K562 (cell line): ENCODE data around the gene EPB41L2. TPM values are rescaled to one million over a fixed set of nuclear protein-coding genes. Genes with fewer than 3 reads are reported as not detected.

Source experiments
- ATAC-seq: fragments of 200-7000 bp; cut with Tn5 transposase; 3 replicates; pipeline ENCODE4 v1.9.1; 2020; ENCODE audit warnings: moderate library complexity
- BruUV-seq: library from RNA; stranded (reverse); fragments of 400-500 nt; replicated peaks from 2 replicates; lab custom pipeline; 2021; lab: Mats Ljungman, UMichigan
- CTCF ChIA-PET: fragments of 300-600 bp; formaldehyde crosslinking; extraction: SDS; loops from one replicate; lab custom pipeline; 2021; ENCODE audit warnings: low intra/inter-chr PET ratio; lab: Yijun Ruan, JAX
- POLR2A ChIA-PET: fragments of 300-600, 350-650 bp; sonication (Branson Sonifier 250); formaldehyde crosslinking; extraction: SDS; loops from one replicate; lab custom pipeline; 2021; ENCODE audit warnings: antibody characterized with exemption, inconsistent platforms; lab: Yijun Ruan, JAX
- DNase-seq, 4 experiments: peaks; one replicate each; pipeline versions ENCODE4 v3.0.0 to v3.0.0-alpha.2; 2011 to 2018; ENCODE audit warnings: low spot score in 3 of 4, mixed read lengths in 3 of 4; ENCODE audit errors: extremely low read depth in 1 of 4
- FAIRE-seq: peaks from 2 replicates; lab custom pipeline; 2011; peaks lifted over from hg19 to GRCh38; lab: Jason Lieb, UNC
- H2AFZ ChIP-seq: 2 replicates; pipeline ENCODE4 v1.6.0; 2011; ENCODE audit warnings: low read depth, low read length, control low read depth, inconsistent platforms
- H3K27ac ChIP-seq: fragments of 200-600 bp; 3 replicates; pipeline ENCODE4 v1.8.0; 2011; ENCODE audit warnings: low read depth, mild to moderate bottlenecking, control low read depth, inconsistent platforms, low read length, moderate library complexity, mixed read lengths; ENCODE audit errors: extremely low read depth
- H3K27me3 ChIP-seq, 2 experiments: fragments of 300-600 bp in 1 of 2; 2 replicates in 1 of 2; 3 replicates in 1 of 2; pipeline versions ENCODE4 v1.6.0 to v1.8.0; 2011; ENCODE audit warnings: inconsistent platforms in 2 of 2, low read length in 2 of 2, mild to moderate bottlenecking in 1 of 2, mixed read lengths in 1 of 2, moderate library complexity in 1 of 2; ENCODE audit not compliant: control insufficient read depth in 2 of 2, insufficient read depth in 2 of 2
- H3K36me3 ChIP-seq: fragments of 300-600 bp; 3 replicates; pipeline ENCODE4 v1.8.0; 2011; ENCODE audit warnings: mild to moderate bottlenecking, low read length, inconsistent platforms; ENCODE audit not compliant: control insufficient read depth, insufficient read depth
- H3K4me1 ChIP-seq, 2 experiments: fragments of 200-600 bp in 1 of 2; replicated peaks in 1 of 2; 2 replicates in 1 of 2; 3 replicates in 1 of 2; pipeline versions ENCODE4 v1.5.1 to v1.8.0; 2011; ENCODE audit warnings: inconsistent platforms in 2 of 2, low read length in 2 of 2, mild to moderate bottlenecking in 1 of 2, mixed read lengths in 1 of 2, moderate library complexity in 1 of 2; ENCODE audit not compliant: control insufficient read depth in 2 of 2, insufficient read depth in 2 of 2
- H3K4me2 ChIP-seq: 2 replicates; pipeline ENCODE4 v1.6.1; 2011; ENCODE audit warnings: low read length, control low read depth, inconsistent platforms, mixed read lengths; ENCODE audit not compliant: insufficient read depth
- H3K4me3 ChIP-seq: fragments of 200-600 bp; sonication (generic), shearing (Covaris generic); 2 replicates; pipeline ENCODE4 v1.5.1; 2016; ENCODE audit warnings: control low read depth, inconsistent platforms
- H3K79me2 ChIP-seq: fragments of 200-600 bp; 3 replicates; pipeline ENCODE4 v1.8.0; 2011; ENCODE audit warnings: low read length, inconsistent platforms; ENCODE audit not compliant: control insufficient read depth, insufficient read depth
- H3K9ac ChIP-seq, 2 experiments: 2 replicates each; pipeline versions ENCODE4 v1.6.0 to v1.6.1; 2011; ENCODE audit warnings: low read depth in 2 of 2, low read length in 2 of 2, control low read depth in 1 of 2, inconsistent platforms in 1 of 2, mild to moderate bottlenecking in 1 of 2, mixed read lengths in 1 of 2; ENCODE audit not compliant: insufficient read depth in 1 of 2
- H3K9me1 ChIP-seq: one replicate; pipeline ENCODE4 v1.6.0; 2011; ENCODE audit warnings: inconsistent platforms, mild to moderate bottlenecking, low read length, moderate library complexity; ENCODE audit not compliant: control insufficient read depth, insufficient read depth
- H3K9me3 ChIP-seq: replicated peaks from 2 replicates; pipeline ENCODE4 v1.5.1; 2011; ENCODE audit warnings: low read depth, low read length, inconsistent platforms; ENCODE audit not compliant: control insufficient read depth, insufficient read depth
- H4K20me1 ChIP-seq: replicated peaks from 2 replicates; pipeline ENCODE4 v1.6.1; 2011; ENCODE audit warnings: low read length, inconsistent platforms, mixed read lengths; ENCODE audit not compliant: control insufficient read depth, insufficient read depth
- ARID2 ChIP-seq: fragments of 450-650 bp; IDR thresholded peaks from 2 replicates; pipeline ENCODE4 v1.6.1; 2017; ENCODE audit warnings: antibody characterized with exemption, mild to moderate bottlenecking
- BRF1 ChIP-seq: IDR thresholded peaks from 3 replicates; pipeline ENCODE4 v1.6.1; 2011; ENCODE audit warnings: borderline replicate concordance, mild to moderate bottlenecking; ENCODE audit not compliant: insufficient read length; ENCODE audit errors: extremely low read depth
- CC2D1A ChIP-seq: fragments of 450-650 bp; IDR thresholded peaks from 2 replicates; pipeline ENCODE4 v1.6.1; 2017; ENCODE audit warnings: mild to moderate bottlenecking
- FOXA3 ChIP-seq, 2 experiments: fragments of 450-650 bp in 1 of 2; sonication (generic) in 1 of 2; formaldehyde crosslinking; IDR thresholded peaks in 1 of 2; conservative IDR thresholded peaks in 1 of 2; 2 replicates each; pipeline versions ENCODE4 v1.4.0 to v1.8.0; 2020 to 2022; ENCODE audit warnings: mild to moderate bottlenecking in 2 of 2, missing genetic modification reagents in 1 of 2
- HINFP ChIP-seq: fragments of 450-650 bp; conservative IDR thresholded peaks from 2 replicates; pipeline ENCODE4 v1.6.1; 2016; ENCODE audit warnings: missing genetic modification characterization, low read depth, mild to moderate bottlenecking, control low read depth, missing compliant biosample characterization
- NFRKB ChIP-seq: fragments of 450-650 bp; IDR thresholded peaks from 2 replicates; pipeline ENCODE4 v1.6.1; 2016; ENCODE audit warnings: low read depth
- NUFIP1 ChIP-seq: fragments of 450-650 bp; IDR thresholded peaks from 2 replicates; pipeline ENCODE4 v1.6.1; 2018; ENCODE audit not compliant: partially characterized antibody
- POLR2G ChIP-seq: fragments of 200-400 bp; formaldehyde crosslinking; IDR thresholded peaks from 2 replicates; pipeline ENCODE4 v1.6.1; 2017; ENCODE audit warnings: low read depth, mild to moderate bottlenecking, antibody characterized with exemption, low read length, moderate library complexity
- SAFB ChIP-seq: fragments of 200-400 bp; formaldehyde crosslinking; IDR thresholded peaks from 2 replicates; pipeline ENCODE4 v1.6.1; 2017; ENCODE audit warnings: low read depth, low read length, borderline replicate concordance
- ZNF764 ChIP-seq: fragments of 250-450 bp; sonication (Bioruptor Pico); IDR thresholded peaks from 2 replicates; pipeline ENCODE4 v1.4.0; 2020; ENCODE audit warnings: low read depth, mild to moderate bottlenecking, moderate library complexity
- WGBS: fragments of 100-300 bp; shearing (Covaris generic); methylation state at CpG from one replicate; pipeline ENCODE4 v1.1.6; 2016; ENCODE audit warnings: low coverage, mixed read lengths; ENCODE audit not compliant: insufficient coverage; ENCODE audit errors: missing lambda C conversion rate; 5-methylcytosine and 5-hydroxymethylcytosine counted together
- in situ Hi-C: fragments of 300-500 bp; cut with MboI; formaldehyde crosslinking; loops from 4 replicates; pipeline ENCODE4 v1.15.0; 2018; ENCODE audit warnings: inconsistent platforms, mixed read lengths
- intact Hi-C: fragments of 100-400 bp; cut with micrococcal nuclease; formaldehyde crosslinking; loops from 2 replicates; pipeline ENCODE4 v1.14.2; 2022
- polyA plus RNA-seq, 8 experiments: library from polyadenylated mRNA; depleted of rRNA in 4 of 8; stranded (reverse) in 5 of 8; unstranded in 3 of 8; fragments of >200 nt; fragmentation: Nextera tagmentation in 2 of 8; fragmentation: Illumina TruSeq in 1 of 8; extraction: Ambion mirVana in 2 of 8; extraction: Trizol in 1 of 8; gene quantifications; 2 replicates each; pipeline versions ENCODE4 v1.2.1 to v1.2.3, GENCODE V29; 2011 to 2014; ENCODE audit warnings: inconsistent platforms in 1 of 8, missing spikeins in 1 of 8
- total RNA-seq, 7 experiments: library from RNA; depleted of rRNA in 6 of 7; stranded (reverse); fragments of >200 nt in 6 of 7; fragmentation: Illumina TruSeq in 2 of 7; extraction: Trizol in 2 of 7; gene quantifications; 2 replicates each; pipeline versions ENCODE4 v1.2.1 to v1.2.3, GENCODE V29; 2011 to 2021; ENCODE audit warnings: low replicate concordance in 1 of 7
- TF ChIP-seq, protein P1 (sequence below): fragments of 250-450 bp; sonication (Bioruptor Pico); IDR thresholded peaks from 2 replicates; pipeline ENCODE4 v1.4.0; 2020; ENCODE audit warnings: mild to moderate bottlenecking

The EPB41L2 gene
- total and polyA plus RNA-seq, 9 of the 15 experiments (the other 6 are each of a cell fraction or from before 2014, with no cell fraction given), result 5.1 to 53.6 (median 25.0) TPM

- no peak for TF ChIP-seq HINFP (tag)
- no peak overlapping the region for H3K9ac ChIP-seq
- in situ Hi-C loops (no loop called here), intact Hi-C loops (no loop called here)
- DNase-seq, result no peak
- 19% methylated on average over 3 of the region's 3 CpGs for WGBS
- H3K4me2 ChIP-seq, result no peak overlapping the region
- POLR2A ChIA-PET, result no interaction called here
- H3K79me2 ChIP-seq, result peaks cover 7% of the 10 kb centered on the region; the same call in 1 of the 3 replicates
- no peak for ATAC-seq
- H3K4me1 ChIP-seq, result no peaks in the 10 kb centered on the region
- H4K20me1 ChIP-seq, result no peaks in the 10 kb centered on the region
- H3K27me3 ChIP-seq, result no peaks in the 10 kb centered on the region
- H3K9me3 ChIP-seq, result no peaks in the 10 kb centered on the region
- H3K27ac ChIP-seq, result no peak overlapping the region
- no peak overlapping the region for H3K4me3 ChIP-seq
- no peak for FAIRE-seq
- H2AFZ ChIP-seq, result no peak overlapping the region
- no peaks in the 10 kb centered on the region for H3K36me3 ChIP-seq
- BruUV-seq, result no TSS peak
- CTCF ChIA-PET, result no interaction called here
- H3K9me1 ChIP-seq, result no peaks in the 10 kb centered on the region
Measured at GRCh38 chr6:130961148-130961547, 101.9 kb downstream of the EPB41L2 start.

DNA sequence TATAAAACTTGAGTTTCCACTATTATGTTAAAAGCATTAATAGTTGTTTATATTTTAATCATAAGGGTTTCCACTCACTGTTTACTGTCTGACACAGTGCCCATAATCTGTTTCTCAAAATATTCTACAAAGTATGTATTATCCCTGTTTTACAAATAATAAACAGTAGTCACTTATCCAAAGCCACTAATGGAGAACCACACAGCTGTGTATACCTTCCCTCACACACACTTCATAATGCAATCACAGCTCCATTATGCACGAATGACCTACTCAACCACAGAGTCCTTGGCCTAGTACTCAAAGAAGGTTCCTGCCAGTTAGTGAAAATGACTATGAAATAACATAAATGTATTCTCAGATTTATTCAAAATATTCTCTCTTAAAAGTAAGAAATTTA lies 103.1 kb downstream of the EPB41L2 start:
- FAIRE-seq (no peak), ATAC-seq (no peak), DNase-seq (no peak)
- in situ Hi-C loops, result no loop called here
- H3K9me1 ChIP-seq, result no peaks in the 10 kb centered on the region
- whole genome bisulfite sequencing, result 29% methylated on average over 1 of the region's 1 CpG
- no peaks in the 10 kb centered on the region for H3K27me3 ChIP-seq
- H3K4me2 ChIP-seq, result no peak overlapping the region
- no peak overlapping the region for H2AFZ ChIP-seq
- intact Hi-C loops, result no loop called here
- ChIA-PET POLR2A (no interaction called here), CTCF (no interaction called here)
- BruUV-seq, result no TSS peak
- no peak overlapping the region for H3K27ac ChIP-seq
- peaks cover 3% of the 10 kb centered on the region; the same call in 1 of the 3 replicates for H3K79me2 ChIP-seq
- H3K9ac ChIP-seq, result no peak overlapping the region
- H3K4me3 ChIP-seq, result no peak overlapping the region
- no peaks in the 10 kb centered on the region for H4K20me1 ChIP-seq
- no peak for TF ChIP-seq ZNF764 (CRISPR knock-in tag)
- TF ChIP-seq CC2D1A, result no peak
- TF ChIP-seq ARID2, result no peak
- TF ChIP-seq FOXA3 (CRISPR knock-in tag; conservative IDR thresholded peaks at IDR 0.05 in 1 of 2, IDR thresholded peaks at IDR 0.05 in 1 of 2), result no peak
- no peak for TF ChIP-seq POLR2G
- no peak for TF ChIP-seq SAFB
- no peak for TF ChIP-seq NFRKB
- no peak for TF ChIP-seq BRF1
- no peak for TF ChIP-seq NUFIP1
- TF ChIP-seq, protein P1, sequence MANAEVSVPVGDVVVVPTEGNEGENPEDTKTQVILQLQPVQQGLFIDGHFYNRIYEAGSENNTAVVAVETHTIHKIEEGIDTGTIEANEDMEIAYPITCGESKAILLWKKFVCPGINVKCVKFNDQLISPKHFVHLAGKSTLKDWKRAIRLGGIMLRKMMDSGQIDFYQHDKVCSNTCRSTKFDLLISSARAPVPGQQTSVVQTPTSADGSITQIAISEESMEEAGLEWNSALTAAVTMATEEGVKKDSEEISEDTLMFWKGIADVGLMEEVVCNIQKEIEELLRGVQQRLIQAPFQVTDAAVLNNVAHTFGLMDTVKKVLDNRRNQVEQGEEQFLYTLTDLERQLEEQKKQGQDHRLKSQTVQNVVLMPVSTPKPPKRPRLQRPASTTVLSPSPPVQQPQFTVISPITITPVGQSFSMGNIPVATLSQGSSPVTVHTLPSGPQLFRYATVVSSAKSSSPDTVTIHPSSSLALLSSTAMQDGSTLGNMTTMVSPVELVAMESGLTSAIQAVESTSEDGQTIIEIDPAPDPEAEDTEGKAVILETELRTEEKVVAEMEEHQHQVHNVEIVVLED, result no peak
- TF ChIP-seq, all 486 proteins: peak for 0
- Histone ChIP-seq H3K4me1 (no peaks in the 10 kb centered on the region), H3K36me3 (no peaks in the 10 kb centered on the region), H3K9me3 (no peaks in the 10 kb centered on the region)
